Kidney (tissue), 14 donors: Measurements from ENCODE around the gene PANK2. TPM values are rescaled to one million over a fixed set of nuclear protein-coding genes. Genes with fewer than 3 reads are reported as not detected.
"Not testable (repeated sequence)": the region's sequence is repeated elsewhere in the genome, so short reads cannot be mapped to it uniquely, and the experiment has no call there.

ENCODE experiments used
- DNase-seq, 5 donors: peaks; one replicate each; pipeline ENCODE4 v3.0.0-alpha.2; 2013 to 2020
- FAIRE-seq: peaks from 2 replicates; lab custom pipeline; 2012; peaks lifted over from hg19 to GRCh38; lab: Jason Lieb, UNC
- H3K27ac ChIP-seq, 2 donors: one replicate each; pipeline ENCODE4 v1.7.0; 2013; ENCODE audit warnings: low read depth in 2 of 2, low read length in 2 of 2, inconsistent platforms in 1 of 2
- H3K27me3 ChIP-seq: one replicate; pipeline ENCODE4 v1.7.1; 2013; ENCODE audit warnings: low read length, inconsistent platforms; ENCODE audit not compliant: control insufficient read depth, insufficient read depth
- H3K36me3 ChIP-seq, 3 donors: one replicate each; pipeline versions ENCODE4 v1.7.0 to v1.7.1; 2013; ENCODE audit warnings: low read length in 3 of 3, control low read depth in 1 of 3, inconsistent platforms in 1 of 3; ENCODE audit not compliant: insufficient read depth in 3 of 3, control insufficient read depth in 2 of 3
- H3K4me1 ChIP-seq, 3 donors: one replicate each; pipeline versions ENCODE4 v1.7.0 to v1.7.1; 2013; ENCODE audit warnings: low read length in 3 of 3, inconsistent platforms in 1 of 3, low read depth in 1 of 3; ENCODE audit not compliant: control insufficient read depth in 2 of 3, insufficient read depth in 2 of 3
- H3K4me3 ChIP-seq, 3 donors: one replicate each; pipeline versions ENCODE4 v1.7.0 to v1.8.1; 2013; ENCODE audit warnings: low read length in 3 of 3, control low read depth in 1 of 3, inconsistent platforms in 1 of 3
- H3K9ac ChIP-seq, 3 donors: one replicate each; pipeline versions ENCODE4 v1.7.0 to v1.7.1; 2013; ENCODE audit warnings: low read length in 3 of 3, control low read depth in 1 of 3, inconsistent platforms in 1 of 3
- H3K9me3 ChIP-seq, 3 donors: one replicate each; pipeline versions ENCODE4 v1.7.0 to v1.7.1; 2013; ENCODE audit warnings: low read length in 3 of 3, control low read depth in 1 of 3, inconsistent platforms in 1 of 3; ENCODE audit not compliant: control insufficient read depth in 2 of 3, insufficient read depth in 1 of 3
- intact Hi-C: fragments of 100-400 bp; cut with DNase I; formaldehyde crosslinking; loops from one replicate; pipeline ENCODE4 v1.11.1; 2022
- polyA plus RNA-seq: library from polyadenylated mRNA; stranded (reverse); fragments of 350-450 nt; fragmentation: Illumina TruSeq; extraction: RNeasy Lipid Tissue Mini Kit (QIAGEN cat#74804); gene quantifications from one replicate; pipeline ENCODE4 v1.2.3, GENCODE V29; 2014; ENCODE audit warnings: low read depth, low replicate concordance; ENCODE audit not compliant: insufficient read depth
- total RNA-seq: library from RNA; stranded (reverse); fragmentation: NEBNext Ultra II Directional; extraction: Animal tissue kit (Norgen Biotek cat#: 25700); gene quantifications from one replicate; pipeline ENCODE4 v1.2.1, GENCODE V29; 2021
- TF ChIP-seq, protein P1 (sequence below): IDR thresholded peaks from 3 replicates; pipeline ENCODE4 v1.5.1; 2012; ENCODE audit warnings: mild to moderate bottlenecking, moderate library complexity, borderline replicate concordance; ENCODE audit not compliant: insufficient read depth; ENCODE audit errors: extremely low read depth
- donor health status: control.
- donor health status: control.
- donor health status: control.
- donor health status: control.
- donor health status: control.
- donor health status: DM: yes; HTN: yes; CAD: no.
- donor health status: Normal renal cell carcinoma (clear cell type).

Gene PANK2
- total and polyA plus RNA-seq, 2 donors from 2014 or later: 26.8 to 44.9 TPM

DNA sequence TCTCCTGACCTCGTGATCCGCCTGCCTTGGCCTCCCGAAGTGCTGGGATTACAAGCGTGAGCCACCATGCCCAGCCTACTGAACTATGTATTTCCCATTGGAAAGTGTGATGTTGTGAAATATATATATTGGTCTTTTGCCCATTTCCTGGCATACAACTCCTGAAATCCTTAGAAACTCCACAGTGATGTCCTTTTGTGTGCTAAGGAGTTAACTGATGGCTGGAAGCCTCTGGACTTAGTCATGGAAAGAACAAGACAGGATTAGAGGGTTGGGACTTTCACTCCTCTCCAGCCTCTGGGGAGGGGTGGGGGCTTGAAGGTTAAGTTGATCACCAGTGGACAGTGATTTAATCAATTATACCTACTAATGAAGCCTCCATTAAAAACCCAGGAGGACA is 7.1 kb downstream of the PANK2 start:
- intact Hi-C loops: no loop called here

DNA sequence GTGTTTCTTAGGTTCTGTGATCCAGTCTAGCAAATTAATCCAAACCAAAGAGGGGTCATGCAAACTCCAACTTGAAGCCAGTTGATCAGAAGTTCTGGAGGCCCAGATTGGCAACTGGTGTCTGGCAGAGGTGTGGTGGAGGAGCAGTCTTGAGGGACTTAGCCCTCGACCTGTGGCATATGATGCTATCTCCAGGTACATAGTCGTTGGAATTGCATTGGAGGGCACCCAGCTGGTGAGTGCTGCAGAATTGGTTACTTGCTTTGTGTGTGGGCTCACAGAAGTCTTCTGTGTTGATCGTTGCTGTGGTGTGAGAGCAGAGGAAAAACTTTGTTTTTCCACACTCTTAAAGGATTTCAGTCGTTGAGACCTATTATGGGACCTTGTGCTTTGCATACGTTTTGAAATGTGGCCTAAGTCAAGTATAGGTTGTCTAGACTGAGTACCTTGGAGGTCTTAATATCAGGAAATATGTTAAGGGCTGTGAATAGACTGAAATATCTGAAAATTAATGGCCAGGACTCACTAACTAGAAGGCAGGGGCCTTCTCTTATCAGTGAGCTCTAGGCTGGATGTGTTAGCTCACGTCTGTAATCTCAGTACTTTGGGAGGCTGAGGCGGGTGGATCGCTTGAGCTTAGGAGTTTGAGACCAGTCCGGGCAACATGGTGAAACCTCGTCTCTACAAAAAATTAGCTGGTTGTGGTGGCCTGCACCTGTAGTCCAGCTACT is 7.8 kb downstream of the PANK2 start:
- TF ChIP-seq, protein P1, sequence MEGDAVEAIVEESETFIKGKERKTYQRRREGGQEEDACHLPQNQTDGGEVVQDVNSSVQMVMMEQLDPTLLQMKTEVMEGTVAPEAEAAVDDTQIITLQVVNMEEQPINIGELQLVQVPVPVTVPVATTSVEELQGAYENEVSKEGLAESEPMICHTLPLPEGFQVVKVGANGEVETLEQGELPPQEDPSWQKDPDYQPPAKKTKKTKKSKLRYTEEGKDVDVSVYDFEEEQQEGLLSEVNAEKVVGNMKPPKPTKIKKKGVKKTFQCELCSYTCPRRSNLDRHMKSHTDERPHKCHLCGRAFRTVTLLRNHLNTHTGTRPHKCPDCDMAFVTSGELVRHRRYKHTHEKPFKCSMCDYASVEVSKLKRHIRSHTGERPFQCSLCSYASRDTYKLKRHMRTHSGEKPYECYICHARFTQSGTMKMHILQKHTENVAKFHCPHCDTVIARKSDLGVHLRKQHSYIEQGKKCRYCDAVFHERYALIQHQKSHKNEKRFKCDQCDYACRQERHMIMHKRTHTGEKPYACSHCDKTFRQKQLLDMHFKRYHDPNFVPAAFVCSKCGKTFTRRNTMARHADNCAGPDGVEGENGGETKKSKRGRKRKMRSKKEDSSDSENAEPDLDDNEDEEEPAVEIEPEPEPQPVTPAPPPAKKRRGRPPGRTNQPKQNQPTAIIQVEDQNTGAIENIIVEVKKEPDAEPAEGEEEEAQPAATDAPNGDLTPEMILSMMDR: no peak
- Histone ChIP-seq H3K27me3 (no peaks in the 10 kb centered on the region), H3K4me3 (no peak overlapping the region), H3K9me3 (no peaks in the 10 kb centered on the region), H3K27ac (no peak overlapping the region), H3K36me3 (no peaks in the 10 kb centered on the region), H3K9ac (no peak overlapping the region), H3K4me1 (peaks cover 2 to 20% (median 2%) of the 10 kb centered on the region in 3 donors)
- DNase-seq (no peak), FAIRE-seq (no peak)
- intact Hi-C loops: no loop called here

More for the DNA sequence above, 7.1 kb downstream of the PANK2 start:
- Histone ChIP-seq H3K36me3 (no peaks in the 10 kb centered on the region), H3K27ac (no peak overlapping the region), H3K4me1 (peaks cover 2 to 24% (median 8%) of the 10 kb centered on the region in 3 donors), H3K9me3 (no peaks in the 10 kb centered on the region), H3K4me3 (no peak overlapping the region), H3K27me3 (no peaks in the 10 kb centered on the region), H3K9ac (no peak overlapping the region)
- DNase-seq (no peak), FAIRE-seq (no peak)
- TF ChIP-seq, protein P1: no peak

DNA sequence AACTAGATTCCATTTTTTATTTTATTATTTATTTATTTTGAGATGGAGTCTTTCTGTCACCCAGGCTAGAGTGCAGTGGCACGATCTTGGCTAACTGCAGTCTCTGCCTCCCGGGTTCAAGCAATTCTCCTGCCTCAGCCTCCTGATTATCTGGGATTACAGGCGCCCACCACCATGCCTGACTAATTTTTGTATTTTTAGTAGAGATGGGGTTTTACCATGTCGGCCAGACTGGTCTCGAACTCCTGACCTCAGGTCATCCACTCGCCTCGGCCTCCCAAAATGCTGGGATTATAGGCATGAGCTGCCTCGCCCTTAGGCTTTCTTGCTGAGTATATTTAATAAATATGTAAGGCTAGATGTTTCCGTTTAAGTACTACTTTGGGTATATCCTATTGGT is 9.0 kb downstream of the PANK2 start:
- FAIRE-seq: not testable (repeated sequence)

DNA sequence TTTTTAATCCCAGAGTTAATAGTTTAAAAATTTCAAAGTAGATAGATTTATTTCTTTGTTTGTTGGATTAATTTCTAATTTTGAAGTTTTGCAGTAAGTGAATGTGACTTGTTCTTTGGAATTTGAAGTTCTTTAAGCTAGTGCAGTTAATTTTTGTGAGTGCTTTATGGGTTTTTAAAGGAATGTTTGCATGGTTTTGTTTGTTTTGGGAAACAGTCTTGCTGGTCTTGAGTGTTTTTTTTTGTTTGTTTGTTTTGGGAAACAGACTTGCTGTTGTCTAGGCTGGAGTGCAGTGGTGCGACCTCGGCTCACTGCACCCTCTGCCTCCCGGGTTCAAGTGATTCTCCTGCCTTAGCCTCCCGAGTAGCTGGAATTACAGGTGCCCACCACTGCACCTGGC is 9.5 kb downstream of the PANK2 start:
- FAIRE-seq (peak; percentile 29), DNase-seq (peak in 2 of 5 donors; percentile 26 to 68)
- no peak overlapping the region for H3K9ac ChIP-seq
- H3K4me3 ChIP-seq: no peak overlapping the region
- H3K9me3 ChIP-seq: no peaks in the 10 kb centered on the region
- H3K27ac ChIP-seq: no peak overlapping the region
- intact Hi-C loops: no loop called here
- TF ChIP-seq, protein P1: no peak
- H3K4me1 ChIP-seq: peaks cover 0 to 14% (median 2%) of the 10 kb centered on the region in 3 donors
- no peaks in the 10 kb centered on the region for H3K27me3 ChIP-seq
- H3K36me3 ChIP-seq: no peaks in the 10 kb centered on the region

More for the DNA sequence above, 9.0 kb downstream of the PANK2 start:
- DNase-seq, H3K36me3 ChIP-seq, H3K9ac ChIP-seq, H3K4me3 ChIP-seq, H3K9me3 ChIP-seq, H3K27me3 ChIP-seq, intact Hi-C loops, H3K27ac ChIP-seq: not testable (repeated sequence)
- H3K4me1 ChIP-seq: peaks cover 0 to 17% (median 2%) of the 10 kb centered on the region in 3 donors
